Endothelial cell of hepatic sinusoid (primary cell): ENCODE measurements around the gene MORN3.
"Not testable (repeated sequence)": the region's sequence is repeated elsewhere in the genome, so short reads cannot be mapped to it uniquely, and the experiment has no call there.

Experiments used
- in situ Hi-C: cut with HindIII; loops from 2 replicates; pipeline ENCODE4 v1.10.0; 2017; ENCODE audit warnings: low sequenced_read_pairs

Gene MORN3

GRCh38 chr12:121693155-121693687, 23.8 kb upstream of the MORN3 start:
- in situ Hi-C loops: no loop called here

GRCh38 chr12:121692744-121693143, 23.3 kb upstream of the MORN3 start:
- in situ Hi-C loops: not testable (repeated sequence)

GRCh38 chr12:121689430-121689829, 20.0 kb upstream of the MORN3 start:
- in situ Hi-C loops: no loop called here

GRCh38 chr12:121688966-121689365, 19.5 kb upstream of the MORN3 start:
- in situ Hi-C loops: no loop called here

GRCh38 chr12:121679661-121680197, 10.3 kb upstream of the MORN3 start:
- in situ Hi-C loops: not testable (repeated sequence)

GRCh38 chr12:121678716-121679300, 9.4 kb upstream of the MORN3 start:
- in situ Hi-C loops: no loop called here

GRCh38 chr12:121678305-121678704, 8.9 kb upstream of the MORN3 start:
- in situ Hi-C loops: no loop called here

GRCh38 chr12:121676190-121676589, 6.7 kb upstream of the MORN3 start:
- in situ Hi-C loops: no loop called here

GRCh38 chr12:121673013-121673511, 3.6 kb upstream of the MORN3 start:
- in situ Hi-C loops: no loop called here

- in situ Hi-C loops: no loop called here
Observed at GRCh38 chr12:121668750-121669520, 519 bp downstream of the MORN3 start.

GRCh38 chr12:121666829-121667228, 2.6 kb downstream of the MORN3 start:
- in situ Hi-C loops: not testable (repeated sequence)

GRCh38 chr12:121663610-121663929, 5.9 kb downstream of the MORN3 start:
- in situ Hi-C loops: no loop called here

GRCh38 chr12:121661353-121662105, 7.9 kb downstream of the MORN3 start:
- in situ Hi-C loops: not testable (repeated sequence)

GRCh38 chr12:121657305-121658008, 12.0 kb downstream of the MORN3 start:
- in situ Hi-C loops: no loop called here

GRCh38 chr12:121656122-121656521, 13.3 kb downstream of the MORN3 start:
- in situ Hi-C loops: no loop called here

GRCh38 chr12:121653999-121654398, 15.5 kb downstream of the MORN3 start:
- in situ Hi-C loops: no loop called here

GRCh38 chr12:121652767-121653497, 16.5 kb downstream of the MORN3 start:
- in situ Hi-C loops: no loop called here

- in situ Hi-C loops: no loop called here
Observed at GRCh38 chr12:121651320-121651719, 18.1 kb downstream of the MORN3 start.

GRCh38 chr12:121649819-121650353, 19.6 kb downstream of the MORN3 start:
- in situ Hi-C loops: no loop called here

GRCh38 chr12:121649322-121649721, 20.1 kb downstream of the MORN3 start:
- in situ Hi-C loops: no loop called here
